RWPE1 (cell line): Measurements from ENCODE around the gene SERPINA5.

Experiments
- CTCF ChIA-PET: fragments of 350-600 bp; sonication (Branson Sonifier 250); formaldehyde crosslinking; extraction: SDS; loops from one replicate; lab custom pipeline; 2021; lab: Yijun Ruan, JAX
- POLR2A ChIA-PET: fragments of 400-600 bp; formaldehyde crosslinking; extraction: SDS; loops from one replicate; lab custom pipeline; 2020; ENCODE audit warnings: antibody characterized with exemption; ENCODE audit not compliant: low non-redundant PET; lab: Yijun Ruan, JAX
- DNase-seq: peaks from one replicate; pipeline ENCODE4 v3.0.0; 2012; ENCODE audit warnings: low spot score
- H3K27ac ChIP-seq: fragments of 450-650 bp; 2 replicates; pipeline ENCODE4 v1.5.1; 2017
- TF ChIP-seq, protein P1 (sequence below): fragments of 450-650 bp; conservative IDR thresholded peaks from 2 replicates; pipeline ENCODE4 v1.5.1; 2017; ENCODE audit warnings: low read depth, mild to moderate bottlenecking

Gene SERPINA5

DNA sequence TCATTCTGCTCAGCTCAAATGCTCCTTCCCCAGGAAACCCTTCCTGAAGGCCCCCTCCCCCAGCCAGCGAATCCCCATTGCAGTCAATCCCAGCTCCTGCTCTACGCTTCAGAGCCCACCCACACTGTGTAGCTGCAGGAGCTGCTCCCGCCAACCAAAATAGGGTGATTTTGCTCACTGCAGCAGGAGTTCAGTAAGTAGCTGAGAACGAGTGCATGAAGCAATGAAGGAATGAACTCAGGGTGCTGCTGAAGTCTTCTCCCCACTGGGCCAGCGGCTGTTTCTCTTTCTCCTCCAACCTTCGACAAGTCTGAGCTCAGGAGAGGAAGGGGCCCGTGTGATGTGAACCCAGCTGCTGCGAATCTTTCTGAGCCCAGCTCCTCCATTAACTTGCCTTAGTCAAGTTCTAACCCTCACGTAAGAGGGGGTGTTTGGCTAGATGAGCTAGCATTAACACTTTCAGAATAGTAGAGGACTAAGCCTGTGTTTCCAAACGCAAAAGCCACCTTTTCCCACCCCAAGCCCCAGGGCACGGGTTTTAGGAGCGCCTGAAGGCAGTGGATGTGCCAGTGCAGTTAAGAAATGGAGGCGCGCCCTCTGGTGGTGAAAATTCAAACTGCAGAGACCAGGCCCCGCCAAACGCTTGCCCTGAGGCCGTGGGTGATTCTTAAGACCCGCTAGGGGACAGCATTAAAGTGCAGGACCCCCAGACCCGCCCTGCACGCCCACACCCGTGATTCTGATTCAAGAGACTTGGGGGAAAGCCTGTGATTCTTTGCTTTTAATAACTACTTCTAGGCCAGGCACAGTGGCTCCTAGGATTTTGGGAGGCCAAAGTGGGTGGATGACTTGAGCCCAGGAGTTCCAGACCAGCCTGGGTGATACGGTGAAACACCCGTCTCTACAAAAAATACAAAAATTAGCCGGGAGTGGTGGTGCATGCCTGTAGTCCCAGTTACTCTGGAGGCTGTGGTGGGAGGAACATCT, 31.9 kb upstream of the SERPINA5 start:
- peak; percentile 58 for DNase-seq
- CTCF ChIA-PET, result interaction anchor here (0.6 to 1.4 kb wide), 18 partner anchors 10 to 1597 kb away, joined by 3 to 17 read pairs (median 3); no protein-coding TSS in a partner anchor
- POLR2A ChIA-PET, result no interaction called here
- TF ChIP-seq, protein P1, sequence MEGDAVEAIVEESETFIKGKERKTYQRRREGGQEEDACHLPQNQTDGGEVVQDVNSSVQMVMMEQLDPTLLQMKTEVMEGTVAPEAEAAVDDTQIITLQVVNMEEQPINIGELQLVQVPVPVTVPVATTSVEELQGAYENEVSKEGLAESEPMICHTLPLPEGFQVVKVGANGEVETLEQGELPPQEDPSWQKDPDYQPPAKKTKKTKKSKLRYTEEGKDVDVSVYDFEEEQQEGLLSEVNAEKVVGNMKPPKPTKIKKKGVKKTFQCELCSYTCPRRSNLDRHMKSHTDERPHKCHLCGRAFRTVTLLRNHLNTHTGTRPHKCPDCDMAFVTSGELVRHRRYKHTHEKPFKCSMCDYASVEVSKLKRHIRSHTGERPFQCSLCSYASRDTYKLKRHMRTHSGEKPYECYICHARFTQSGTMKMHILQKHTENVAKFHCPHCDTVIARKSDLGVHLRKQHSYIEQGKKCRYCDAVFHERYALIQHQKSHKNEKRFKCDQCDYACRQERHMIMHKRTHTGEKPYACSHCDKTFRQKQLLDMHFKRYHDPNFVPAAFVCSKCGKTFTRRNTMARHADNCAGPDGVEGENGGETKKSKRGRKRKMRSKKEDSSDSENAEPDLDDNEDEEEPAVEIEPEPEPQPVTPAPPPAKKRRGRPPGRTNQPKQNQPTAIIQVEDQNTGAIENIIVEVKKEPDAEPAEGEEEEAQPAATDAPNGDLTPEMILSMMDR, result peak; percentile 93
- no peak overlapping the region for H3K27ac ChIP-seq

DNA sequence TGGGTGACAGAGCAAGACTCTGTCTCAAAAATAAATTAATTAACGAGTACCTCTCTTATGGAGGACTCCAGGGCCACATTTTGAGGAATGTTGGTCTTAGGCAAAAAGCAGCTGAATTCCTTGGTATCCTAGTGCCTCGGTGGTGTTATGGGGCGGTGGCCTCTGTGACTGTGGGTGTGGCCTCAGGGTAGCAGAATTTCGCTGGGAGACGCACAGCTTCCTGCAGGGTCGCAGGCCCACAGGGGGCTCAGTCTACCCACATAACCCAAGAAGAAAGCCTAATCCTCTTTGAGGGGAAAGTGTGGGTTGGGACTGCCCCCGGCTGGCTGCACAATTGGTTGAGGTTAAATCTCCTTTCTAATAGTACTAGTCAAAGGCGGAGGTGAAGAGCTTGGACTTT, 31.2 kb upstream of the SERPINA5 start:
- CTCF ChIA-PET, result interaction anchor here (0.7 to 1.3 kb wide), 3 partner anchors 11 to 79 kb away, joined by 3 to 12 read pairs (median 3); no protein-coding TSS in a partner anchor

DNA sequence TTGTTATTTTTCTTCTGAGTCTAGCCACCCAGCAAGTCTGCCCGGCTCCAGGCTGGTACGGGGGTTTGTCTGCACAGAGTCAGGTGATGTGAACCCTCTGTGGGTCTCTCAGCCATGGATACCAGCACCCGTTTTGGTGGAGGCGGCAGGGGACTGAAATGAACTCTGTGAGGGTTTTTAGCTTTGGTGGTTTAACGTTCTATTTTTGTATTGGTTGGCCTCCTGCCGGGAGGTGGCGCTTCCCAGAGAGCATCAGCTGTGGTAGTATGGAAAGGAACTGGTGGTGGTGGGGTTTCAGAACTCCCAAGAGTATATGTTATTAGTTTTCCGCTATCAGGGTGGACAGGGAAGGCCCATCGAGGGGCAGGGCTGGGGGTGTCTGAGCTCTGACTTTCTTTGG, 25.2 kb upstream of the SERPINA5 start:
- no peak for DNase-seq
- ChIA-PET POLR2A (no interaction called here), CTCF (no interaction called here)
- TF ChIP-seq, protein P1, result no peak
- no peak overlapping the region for H3K27ac ChIP-seq

More for the DNA sequence above, 31.2 kb upstream of the SERPINA5 start:
- POLR2A ChIA-PET, result no interaction called here
- TF ChIP-seq, protein P1, result no peak
- no peak for DNase-seq
- no peak overlapping the region for H3K27ac ChIP-seq

DNA sequence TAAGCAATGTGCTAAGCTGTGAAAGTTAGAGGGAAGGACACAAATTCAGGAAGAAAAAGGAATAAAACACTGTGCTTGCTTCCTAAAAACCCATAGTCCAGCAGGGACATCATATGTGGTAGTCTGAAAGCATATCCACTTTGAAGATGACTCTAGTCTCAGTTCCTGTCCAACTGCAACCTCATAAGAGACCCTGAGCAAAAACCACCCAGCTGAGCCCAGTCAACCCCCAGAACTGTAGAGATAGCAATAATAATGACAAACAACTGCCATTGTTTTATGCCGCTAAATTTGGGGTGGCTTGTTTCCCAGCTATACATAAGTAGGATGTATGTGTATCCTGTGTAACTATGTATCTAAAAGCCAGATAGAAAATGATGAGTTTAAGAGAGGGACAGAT, 23.9 kb upstream of the SERPINA5 start:
- TF ChIP-seq, protein P1, result no peak
- no peak overlapping the region for H3K27ac ChIP-seq
- CTCF ChIA-PET, result no interaction called here
- POLR2A ChIA-PET, result no interaction called here
- DNase-seq, result no peak

DNA sequence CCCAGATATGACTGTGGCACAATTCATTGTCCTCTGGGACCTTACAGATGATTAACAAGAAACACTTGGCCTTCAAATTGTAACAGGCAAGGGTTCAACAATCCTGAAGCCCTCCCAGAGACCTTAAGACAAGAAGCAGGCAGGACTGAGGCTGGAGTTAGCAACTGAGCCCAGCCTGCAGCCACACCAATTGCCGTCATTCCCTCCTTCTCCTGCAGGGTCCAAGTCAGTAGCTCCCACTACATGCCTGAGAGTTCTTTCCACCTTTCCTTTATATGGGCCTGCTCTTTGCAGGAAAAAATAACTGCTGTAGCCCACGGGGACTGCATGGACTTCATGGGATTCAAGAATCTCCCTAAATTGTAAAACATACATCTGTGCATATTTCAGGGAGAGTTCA, 22.4 kb upstream of the SERPINA5 start:
- no peak for DNase-seq
- ChIA-PET POLR2A (no interaction called here), CTCF (no interaction called here)

DNA sequence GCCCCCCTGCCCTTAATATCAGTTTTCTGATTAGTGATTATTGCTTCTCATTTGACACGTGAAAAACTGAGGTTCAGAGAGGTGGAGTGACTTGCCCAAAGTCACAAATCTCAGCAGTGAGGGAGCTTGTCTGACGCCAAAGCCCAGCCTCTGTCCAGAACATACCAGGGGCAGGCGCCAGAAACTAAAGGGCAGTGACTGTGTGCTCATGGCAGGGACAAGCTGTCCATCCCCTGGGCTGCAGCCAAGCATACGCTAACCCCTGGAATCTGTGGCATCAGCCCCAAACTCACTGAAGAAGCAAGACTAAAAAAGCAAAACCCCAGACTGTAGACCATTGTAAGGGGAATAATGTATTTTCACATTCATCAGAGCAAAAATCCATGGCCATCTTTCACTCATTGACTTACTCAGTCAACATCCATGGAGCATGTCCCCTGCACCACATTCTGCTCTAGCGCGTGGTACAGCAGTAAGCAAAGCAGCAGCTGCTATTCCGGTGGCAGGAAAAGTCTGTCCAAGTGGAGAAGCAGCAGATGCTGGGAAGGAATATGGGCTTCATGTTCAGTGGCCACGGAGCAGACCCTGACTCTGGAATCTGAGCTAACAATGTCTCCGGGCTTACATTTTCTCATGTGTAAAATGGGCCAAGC, 21.5 kb upstream of the SERPINA5 start:
- TF ChIP-seq, protein P1, result no peak
- H3K27ac ChIP-seq, result no peak overlapping the region
- ChIA-PET CTCF (interaction anchor here (1.9 kb wide), 1 partner anchor 11 kb away, joined by 6 read pairs; no protein-coding TSS in a partner anchor), POLR2A (no interaction called here)
- no peak for DNase-seq

More for the DNA sequence above, 22.4 kb upstream of the SERPINA5 start:
- TF ChIP-seq, protein P1, result no peak
- no peak overlapping the region for H3K27ac ChIP-seq
